Body of pancreas (tissue), 4 donors: ENCODE results near the gene TUG1. TPM values are rescaled to one million over a fixed set of nuclear protein-coding genes. Genes with fewer than 3 reads are reported as not detected.
A peak's percentile ranks its signal among the peaks of the same experiment; 100 is the strongest.

ENCODE experiments used
- ATAC-seq: fragments of 150-250 bp; one replicate; pipeline ENCODE4 v1.9.1; 2016
- DNase-seq, 4 donors: peaks; one replicate each; pipeline ENCODE4 v3.0.0-alpha.2; 2019
- H3K27ac ChIP-seq, 4 donors: fragments of 200-600 bp; sonication (generic); 1 replicate in 3 of 4; 2 replicates in 1 of 4; pipeline versions ENCODE4 v1.5.1 to v1.6.1; 2016 to 2019; ENCODE audit warnings: mild to moderate bottlenecking in 1 of 4, mixed read lengths in 1 of 4, moderate library complexity in 1 of 4
- H3K27me3 ChIP-seq, 2 donors: fragments of 200-600 bp; sonication (generic); one replicate each; pipeline ENCODE4 v1.6.0; 2016; ENCODE audit warnings: mild to moderate bottlenecking in 1 of 2
- H3K36me3 ChIP-seq, 2 donors: fragments of 200-600 bp; sonication (generic); replicated peaks in 1 of 2; 2 replicates each; pipeline ENCODE4 v1.5.1; 2016; ENCODE audit warnings: low read depth in 2 of 2; ENCODE audit not compliant: insufficient read depth in 1 of 2
- H3K4me1 ChIP-seq: fragments of 200-600 bp; sonication (generic); one replicate; pipeline ENCODE4 v1.6.0; 2016
- H3K4me3 ChIP-seq, 2 donors: fragments of 200-600 bp; sonication (generic); 1 replicate in 1 of 2; 2 replicates in 1 of 2; pipeline ENCODE4 v1.5.1; 2016 to 2019
- H3K9me3 ChIP-seq, 3 donors: fragments of 200-600 bp; sonication (generic); 1 replicate in 2 of 3; 2 replicates in 1 of 3; pipeline ENCODE4 v1.5.1; 2016
- POLR2A ChIP-seq, 3 donors: fragments of 450-650 bp; IDR thresholded peaks; one replicate each; pipeline ENCODE4 v1.6.1; 2016; ENCODE audit warnings: antibody characterized with exemption in 3 of 3, mild to moderate bottlenecking in 2 of 3
- WGBS, 2 donors: methylation state at CpG; one replicate each; pipeline ENCODE4 v1.1.5; 2017; 5-methylcytosine and 5-hydroxymethylcytosine counted together
- intact Hi-C: fragments of 100-400 bp; cut with DNase I; formaldehyde crosslinking; loops from one replicate; pipeline ENCODE4 v1.15.1; 2023
- total RNA-seq, 2 donors: library from RNA; depleted of rRNA; stranded (reverse); fragments of >200 nt; gene quantifications; one replicate each; pipeline ENCODE4 v1.1.0, GENCODE V29; 2016
- TF ChIP-seq, protein P1 (sequence below), 7 experiments: fragments of 450-650 bp in 4 of 7; fragments of 200-600 bp in 3 of 7; sonication (generic) in 3 of 7; IDR thresholded peaks; one replicate each; pipeline ENCODE4 v1.5.1; 2016 to 2019; ENCODE audit warnings: antibody characterized with exemption in 7 of 7

The TUG1 gene
- total RNA-seq, 2 donors from 2014 or later, result 48.0 to 48.5 TPM

- 37 to 46% methylated on average over 8 to 34 of the region's 34 CpGs for WGBS, 2 donors
- Histone ChIP-seq H3K9me3 (no peaks in the 10 kb centered on the region), H3K36me3 (peaks cover 0 to 7% of the 10 kb centered on the region in 2 donors), H3K27me3 (no peaks in the 10 kb centered on the region), H3K4me1 (peaks cover 22% of the 10 kb centered on the region), H3K27ac (peak overlapping the region in 1 of 4 donors; percentile 7), H3K4me3 (no peak overlapping the region)
- DNase-seq (peak; percentile 64 to 74 (median 72)), ATAC-seq (peak; percentile 70)
- TF ChIP-seq, protein P1, sequence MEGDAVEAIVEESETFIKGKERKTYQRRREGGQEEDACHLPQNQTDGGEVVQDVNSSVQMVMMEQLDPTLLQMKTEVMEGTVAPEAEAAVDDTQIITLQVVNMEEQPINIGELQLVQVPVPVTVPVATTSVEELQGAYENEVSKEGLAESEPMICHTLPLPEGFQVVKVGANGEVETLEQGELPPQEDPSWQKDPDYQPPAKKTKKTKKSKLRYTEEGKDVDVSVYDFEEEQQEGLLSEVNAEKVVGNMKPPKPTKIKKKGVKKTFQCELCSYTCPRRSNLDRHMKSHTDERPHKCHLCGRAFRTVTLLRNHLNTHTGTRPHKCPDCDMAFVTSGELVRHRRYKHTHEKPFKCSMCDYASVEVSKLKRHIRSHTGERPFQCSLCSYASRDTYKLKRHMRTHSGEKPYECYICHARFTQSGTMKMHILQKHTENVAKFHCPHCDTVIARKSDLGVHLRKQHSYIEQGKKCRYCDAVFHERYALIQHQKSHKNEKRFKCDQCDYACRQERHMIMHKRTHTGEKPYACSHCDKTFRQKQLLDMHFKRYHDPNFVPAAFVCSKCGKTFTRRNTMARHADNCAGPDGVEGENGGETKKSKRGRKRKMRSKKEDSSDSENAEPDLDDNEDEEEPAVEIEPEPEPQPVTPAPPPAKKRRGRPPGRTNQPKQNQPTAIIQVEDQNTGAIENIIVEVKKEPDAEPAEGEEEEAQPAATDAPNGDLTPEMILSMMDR (IDR thresholded peaks at IDR 0.05), result no peak
- TF ChIP-seq POLR2A (IDR thresholded peaks at IDR 0.05), result peak in 2 of 3 donors; percentile 22 to 30
- intact Hi-C loops, result loop anchor here (10.0 kb wide), 2 partner anchors 157 to 277 kb away; no protein-coding TSS in a partner anchor
Observed at GRCh38 chr22:30922151-30922611, 46.9 kb upstream of the TUG1 start.

GRCh38 chr22:30923168-30923900 is 45.7 kb upstream of the TUG1 start:
- Histone ChIP-seq H3K4me1 (peaks cover 22% of the 10 kb centered on the region), H3K27ac (no peak overlapping the region), H3K27me3 (no peaks in the 10 kb centered on the region), H3K9me3 (no peaks in the 10 kb centered on the region), H3K36me3 (peaks cover 0 to 15% of the 10 kb centered on the region in 2 donors), H3K4me3 (no peak overlapping the region)
- TF ChIP-seq POLR2A (IDR thresholded peaks at IDR 0.05), result no peak
- TF ChIP-seq, protein P1 (IDR thresholded peaks at IDR 0.05), result no peak
- DNase-seq (peak in 1 of 4 donors; percentile 5), ATAC-seq (no peak)
- intact Hi-C loops, result loop anchor here (10.0 kb wide), 2 partner anchors 159 to 279 kb away; no protein-coding TSS in a partner anchor
- WGBS, 2 donors, result 87 to 88% methylated on average over 7 to 9 of the region's 9 CpGs

DNA sequence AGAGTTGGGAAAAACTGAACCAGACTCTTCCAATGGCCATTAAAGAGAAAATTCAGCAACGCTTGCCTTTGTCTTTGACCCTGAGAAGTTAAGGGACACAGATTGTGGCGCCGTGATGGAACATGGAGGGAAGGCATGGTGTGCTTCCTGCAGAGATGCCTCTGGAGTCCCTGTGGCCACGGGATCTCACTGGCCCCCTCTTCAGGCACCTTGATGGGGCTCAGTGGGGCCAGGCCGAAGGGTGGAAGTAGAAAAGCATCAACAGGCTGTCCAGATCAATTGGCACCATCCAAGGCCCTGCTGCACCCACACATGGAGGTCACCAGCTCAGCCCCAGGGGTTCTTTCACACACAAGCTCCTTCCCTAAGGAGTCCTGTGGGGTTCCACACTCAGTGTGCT is 43.4 kb upstream of the TUG1 start:
- WGBS, 2 donors, result 89 to 93% methylated on average over 5 of the region's 5 CpGs
- H3K27ac ChIP-seq, result no peak overlapping the region
- peaks cover 0 to 19% of the 10 kb centered on the region in 2 donors for H3K36me3 ChIP-seq
- no peaks in the 10 kb centered on the region for H3K27me3 ChIP-seq
- DNase-seq (no peak), ATAC-seq (no peak)
- TF ChIP-seq, protein P1 (IDR thresholded peaks at IDR 0.05), result no peak
- TF ChIP-seq POLR2A (IDR thresholded peaks at IDR 0.05), result no peak
- H3K4me1 ChIP-seq, result peaks cover 13% of the 10 kb centered on the region
- intact Hi-C loops, result loop anchor here (10.0 kb wide), 2 partner anchors 161 to 281 kb away; no protein-coding TSS in a partner anchor
- H3K9me3 ChIP-seq, result no peaks in the 10 kb centered on the region
- H3K4me3 ChIP-seq, result no peak overlapping the region

GRCh38 chr22:30926706-30927105 is 42.4 kb upstream of the TUG1 start:
- Histone ChIP-seq H3K27ac (no peak overlapping the region), H3K36me3 (peaks cover 0 to 26% of the 10 kb centered on the region in 2 donors), H3K4me1 (peaks cover 4% of the 10 kb centered on the region), H3K9me3 (no peaks in the 10 kb centered on the region), H3K4me3 (no peak overlapping the region), H3K27me3 (no peaks in the 10 kb centered on the region)
- DNase-seq (no peak), ATAC-seq (no peak)
- no peak for TF ChIP-seq POLR2A (IDR thresholded peaks at IDR 0.05)
- TF ChIP-seq, protein P1 (IDR thresholded peaks at IDR 0.05), result no peak
- WGBS, 2 donors, result 91% methylated on average over 4 of the region's 4 CpGs
- intact Hi-C loops, result loop anchor here (10.0 kb wide), 2 partner anchors 162 to 282 kb away; no protein-coding TSS in a partner anchor
